Stimulated activated naive CD8-positive, alpha-beta T cell treated with anti-CD3 and anti-CD28 coated beads, Interleukin-15, amount 100 ng/mL, for 72 hours (primary cell): ENCODE measurements around the gene IGFBPL1.

Source experiments
- ATAC-seq: fragments of 150-1000 bp; cut with Tn5 transposase; 2 replicates; pipeline ENCODE4 v1.10.0; 2021; ENCODE audit warnings: mild to moderate bottlenecking, moderate library complexity
- DNase-seq, 2 donors: peaks; one replicate each; pipeline ENCODE4 v3.0.0; 2021 to 2022
- H3K27ac Mint-ChIP-seq, 2 donors: one replicate each; pipeline ENCODE4 v1.8.0; 2022; ENCODE audit warnings: mild to moderate bottlenecking in 2 of 2, mixed read lengths in 2 of 2, moderate library complexity in 2 of 2
- H3K27me3 Mint-ChIP-seq: one replicate; pipeline ENCODE4 v1.8.0; 2022; ENCODE audit warnings: mixed read lengths
- H3K4me1 Mint-ChIP-seq: one replicate; pipeline ENCODE4 v1.8.0; 2022; ENCODE audit warnings: mild to moderate bottlenecking, mixed read lengths
- H3K4me3 Mint-ChIP-seq, 2 donors: one replicate each; pipeline ENCODE4 v1.8.0; 2022; ENCODE audit warnings: mild to moderate bottlenecking in 2 of 2, mixed read lengths in 2 of 2, moderate library complexity in 1 of 2
- H3K9me3 Mint-ChIP-seq, 2 donors: one replicate each; pipeline ENCODE4 v1.8.0; 2022; ENCODE audit warnings: mixed read lengths in 2 of 2

The IGFBPL1 gene

DNA sequence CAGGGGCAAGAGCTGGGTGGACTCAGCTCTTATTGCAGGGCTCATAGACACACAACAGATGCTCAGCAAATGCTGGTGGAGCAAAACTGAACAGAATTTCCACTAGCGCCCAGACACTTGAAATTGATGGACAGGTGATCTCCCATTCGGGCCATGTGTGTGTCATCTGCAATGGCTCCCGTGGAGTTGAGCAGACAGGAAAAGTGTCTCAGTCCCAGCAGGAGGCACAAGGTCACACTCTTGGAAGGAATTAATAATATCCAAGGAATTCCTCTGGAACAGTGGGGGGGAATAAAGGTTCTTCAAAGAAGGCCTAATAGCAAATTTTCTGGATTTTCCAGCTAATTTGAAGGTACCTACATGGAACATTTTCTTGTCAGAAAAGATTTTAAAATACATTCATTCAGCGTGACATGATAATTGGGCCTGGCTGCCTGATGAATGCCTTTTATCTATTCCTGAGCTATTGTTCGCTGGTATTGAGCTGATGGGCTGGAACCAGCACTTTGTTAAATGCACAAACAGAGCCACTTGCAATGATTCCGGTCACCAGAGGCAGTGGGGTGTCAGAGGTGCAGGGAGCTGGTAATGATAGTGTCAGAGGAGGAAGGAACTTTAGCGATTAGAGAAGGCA lies 63.3 kb downstream of the IGFBPL1 start:
- no peak overlapping the region for H3K4me3 Mint-ChIP-seq
- DNase-seq = no peak

DNA sequence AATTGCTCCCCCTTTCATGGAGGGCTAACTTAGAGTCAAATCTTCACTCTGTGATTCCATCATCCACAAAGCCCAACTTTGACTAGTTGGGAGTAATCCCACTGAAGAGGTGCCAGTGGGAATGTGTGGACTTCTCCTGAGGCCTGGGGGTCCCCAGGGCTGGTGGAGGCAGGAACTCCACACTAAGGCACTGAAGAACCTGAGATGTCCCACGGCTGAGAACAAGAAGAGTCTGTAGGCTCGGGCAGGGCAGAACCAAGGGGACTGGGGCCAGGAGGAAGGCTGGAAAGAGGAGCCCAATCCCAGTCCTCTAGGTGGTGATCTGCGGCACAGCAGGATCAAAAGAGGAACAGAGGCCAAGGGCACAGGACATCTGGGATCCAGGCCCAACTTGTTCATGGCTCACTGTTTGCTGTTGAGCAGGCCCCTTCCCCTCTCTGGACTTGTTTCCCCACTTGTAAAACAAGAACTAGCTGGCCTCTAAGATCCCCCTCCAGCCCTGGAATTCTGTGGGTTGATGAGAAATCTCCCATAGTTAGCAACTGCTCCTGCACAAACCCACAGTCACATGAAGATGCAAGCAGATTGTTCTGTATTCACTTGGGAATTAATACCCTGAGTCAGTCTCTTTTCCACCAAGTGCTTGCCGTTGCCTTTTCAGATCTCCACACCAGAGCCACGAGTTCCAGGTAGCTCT lies 64.4 kb downstream of the IGFBPL1 start:
- peak overlapping the region; percentile 31 for H3K27ac Mint-ChIP-seq
- DNase-seq (no peak), ATAC-seq (no peak)
- peaks cover 5% of the 10 kb centered on the region for H3K27me3 Mint-ChIP-seq
- H3K4me1 Mint-ChIP-seq = no peaks in the 10 kb centered on the region
- no peak overlapping the region for H3K4me3 Mint-ChIP-seq
- no peaks in the 10 kb centered on the region for H3K9me3 Mint-ChIP-seq

More for the DNA sequence above, 63.3 kb downstream of the IGFBPL1 start:
- Mint-ChIP-seq H3K9me3 (no peaks in the 10 kb centered on the region), H3K27me3 (peaks cover 8% of the 10 kb centered on the region), H3K27ac (no peak overlapping the region), H3K4me1 (no peaks in the 10 kb centered on the region)
- no peak for ATAC-seq

- ATAC-seq (no peak), DNase-seq (no peak)
- Mint-ChIP-seq H3K9me3 (no peaks in the 10 kb centered on the region), H3K27me3 (no peaks in the 10 kb centered on the region), H3K27ac (peak overlapping the region; percentile 31 to 43), H3K4me3 (no peak overlapping the region), H3K4me1 (no peaks in the 10 kb centered on the region)
Measured at GRCh38 chr9:38359297-38359653, 65.0 kb downstream of the IGFBPL1 start.

- Mint-ChIP-seq H3K9me3 (no peaks in the 10 kb centered on the region), H3K27ac (peak overlapping the region in 1 of 2 donors; percentile 43), H3K4me3 (no peak overlapping the region), H3K27me3 (no peaks in the 10 kb centered on the region), H3K4me1 (no peaks in the 10 kb centered on the region)
- ATAC-seq = no peak
- DNase-seq = no peak
Measured at GRCh38 chr9:38358390-38359296, 65.6 kb downstream of the IGFBPL1 start.

DNA sequence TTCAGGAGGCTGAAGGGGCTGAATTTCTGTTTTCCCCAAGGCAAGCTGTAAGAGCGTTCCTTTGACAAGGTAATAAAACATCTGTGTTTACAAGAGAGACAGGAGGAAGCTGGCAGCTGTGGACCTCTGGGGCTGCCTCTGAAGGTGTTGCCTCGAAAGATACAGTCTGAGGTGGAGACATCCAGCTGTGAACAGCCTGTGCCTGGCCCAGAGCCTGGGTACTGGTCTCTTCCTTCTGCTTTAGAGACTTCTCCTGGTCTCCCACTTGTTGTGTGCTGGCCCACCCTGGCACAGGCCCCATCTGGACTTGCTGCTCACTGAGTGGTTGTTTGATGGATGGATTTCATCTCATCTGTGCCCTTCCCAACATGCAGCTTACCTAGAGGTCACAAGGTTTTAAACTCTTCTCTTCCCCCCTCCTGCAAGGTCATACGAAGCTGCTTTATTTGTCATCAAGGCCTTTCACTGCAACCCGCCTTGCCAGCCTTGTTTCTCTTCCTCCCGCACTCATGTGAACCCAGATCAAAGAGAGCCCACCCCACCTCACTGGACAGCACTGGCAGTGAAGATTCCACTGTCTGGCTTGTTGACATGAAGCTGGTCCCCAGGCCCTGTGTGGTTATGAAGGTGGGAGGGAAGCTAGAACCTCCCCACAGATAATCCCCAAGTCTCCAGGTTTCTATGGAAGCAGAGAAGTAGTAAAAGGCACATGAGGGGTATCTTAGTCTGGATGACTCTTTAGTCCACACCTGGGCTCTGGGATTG lies 66.7 kb downstream of the IGFBPL1 start:
- ATAC-seq = no peak
- Mint-ChIP-seq H3K4me3 (no peak overlapping the region), H3K9me3 (no peaks in the 10 kb centered on the region), H3K4me1 (no peaks in the 10 kb centered on the region), H3K27me3 (no peaks in the 10 kb centered on the region), H3K27ac (peak overlapping the region in 1 of 2 donors; percentile 3)
- no peak for DNase-seq

DNA sequence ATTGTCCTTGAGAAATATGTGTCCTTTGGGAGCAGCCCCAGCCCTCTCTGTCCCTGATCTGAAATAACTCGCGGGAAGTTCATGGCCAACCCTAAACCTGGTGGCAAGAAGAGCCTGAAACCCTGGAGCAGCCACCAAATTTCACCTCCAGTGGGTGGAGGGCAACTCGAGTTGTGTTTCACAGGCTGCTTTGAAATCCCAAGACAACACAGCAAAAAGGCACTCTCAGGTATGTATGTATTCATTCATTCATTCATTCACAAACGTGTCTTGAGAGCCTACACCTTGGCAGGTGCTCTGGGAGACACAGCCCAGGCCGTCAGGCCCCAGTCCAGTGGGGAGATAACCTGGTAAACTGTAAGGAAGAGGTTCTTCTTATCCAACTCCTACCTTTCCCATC lies 67.4 kb downstream of the IGFBPL1 start:
- no peak for ATAC-seq
- no peaks in the 10 kb centered on the region for H3K27me3 Mint-ChIP-seq
- DNase-seq = no peak
- H3K27ac Mint-ChIP-seq = no peak overlapping the region
- H3K4me1 Mint-ChIP-seq = no peaks in the 10 kb centered on the region
- no peak overlapping the region for H3K4me3 Mint-ChIP-seq
- no peaks in the 10 kb centered on the region for H3K9me3 Mint-ChIP-seq
